Thyroid gland (tissue), 4 donors: ENCODE measurements around the gene RYR2. TPM values are rescaled to one million over a fixed set of nuclear protein-coding genes. Genes with fewer than 3 reads are reported as not detected.

Source experiments
- DNase-seq, 2 donors: peaks; one replicate each; pipeline ENCODE4 v3.0.0-alpha.2; 2019
- H3K27ac ChIP-seq, 3 donors: fragments of 200-600 bp; sonication (generic); 1 replicate in 2 of 3; 2 replicates in 1 of 3; pipeline ENCODE4 v1.5.1; 2016 to 2019; ENCODE audit warnings: mild to moderate bottlenecking in 1 of 3, moderate library complexity in 1 of 3
- H3K27me3 ChIP-seq: fragments of 200-600 bp; sonication (generic); one replicate; pipeline ENCODE4 v1.5.1; 2019
- H3K36me3 ChIP-seq, 2 donors: fragments of 200-600 bp; sonication (generic); one replicate each; pipeline ENCODE4 v1.5.1; 2016 to 2019
- H3K4me1 ChIP-seq, 2 donors: fragments of 200-600 bp; sonication (generic); one replicate each; pipeline ENCODE4 v1.5.1; 2017 to 2019
- H3K4me3 ChIP-seq, 3 donors: fragments of 200-600 bp; sonication (generic); replicated peaks in 1 of 3; 1 replicate in 2 of 3; 2 replicates in 1 of 3; pipeline ENCODE4 v1.5.1; 2016; ENCODE audit warnings: mild to moderate bottlenecking in 1 of 3
- H3K9me3 ChIP-seq: fragments of 200-600 bp; sonication (generic); one replicate; pipeline ENCODE4 v1.5.1; 2017
- CTCF ChIP-seq, 6 experiments: fragments of 200-600 bp in 3 of 6; fragments of 450-650 bp in 3 of 6; sonication (generic) in 3 of 6; IDR thresholded peaks; one replicate each; pipeline ENCODE4 v1.5.1; 2016 to 2019; ENCODE audit warnings: antibody characterized with exemption in 6 of 6, mild to moderate bottlenecking in 2 of 6, inconsistent platforms in 1 of 6, moderate library complexity in 1 of 6
- POLR2A ChIP-seq, 2 donors: fragments of 450-650 bp; IDR thresholded peaks; one replicate each; pipeline ENCODE4 v1.6.1; 2017; ENCODE audit warnings: antibody characterized with exemption in 2 of 2, mild to moderate bottlenecking in 2 of 2, moderate library complexity in 1 of 2
- WGBS, 2 donors: methylation state at CpG; one replicate each; pipeline ENCODE4 v1.1.5; 2017; 5-methylcytosine and 5-hydroxymethylcytosine counted together
- intact Hi-C: fragments of 100-400 bp; cut with DNase I; formaldehyde crosslinking; loops from one replicate; pipeline ENCODE4 v1.15.1; 2023
- total RNA-seq, 4 donors: library from RNA; depleted of rRNA; stranded (reverse); fragments of >200 nt; gene quantifications; one replicate each; pipeline ENCODE4 v1.2.3, GENCODE V29; 2016

Gene RYR2
- total RNA-seq, 4 donors from 2014 or later = 6.6 to 31.8 (median 28.2) TPM

GRCh38 chr1:237007147-237007881 lies 34.7 kb upstream of the RYR2 start:
- peaks cover 7 to 18% of the 10 kb centered on the region in 2 donors for H3K4me1 ChIP-seq
- DNase-seq = no peak
- TF ChIP-seq CTCF (IDR thresholded peaks at IDR 0.05) (no peak), POLR2A (IDR thresholded peaks at IDR 0.05) (no peak)
- H3K27me3 ChIP-seq = no peaks in the 10 kb centered on the region
- no peak overlapping the region for H3K4me3 ChIP-seq
- no peak overlapping the region for H3K27ac ChIP-seq
- intact Hi-C loops = no loop called here
- 75 to 78% methylated on average over 14 of the region's 14 CpGs for WGBS, 2 donors
- no peaks in the 10 kb centered on the region for H3K36me3 ChIP-seq
- H3K9me3 ChIP-seq = no peaks in the 10 kb centered on the region

- 95 to 98% methylated on average over 4 of the region's 4 CpGs for WGBS, 2 donors
- no peak overlapping the region for H3K27ac ChIP-seq
- intact Hi-C loops = no loop called here
Measured at GRCh38 chr1:237009611-237010010, 32.4 kb upstream of the RYR2 start.

GRCh38 chr1:237011432-237011831 lies 30.6 kb upstream of the RYR2 start:
- Histone ChIP-seq H3K27ac (peak overlapping the region in 2 of 3 donors; percentile 72), H3K9me3 (no peaks in the 10 kb centered on the region), H3K4me3 (no peak overlapping the region), H3K4me1 (peaks cover 12 to 27% of the 10 kb centered on the region in 2 donors), H3K27me3 (no peaks in the 10 kb centered on the region), H3K36me3 (no peaks in the 10 kb centered on the region)
- TF ChIP-seq POLR2A (IDR thresholded peaks at IDR 0.05) (no peak), CTCF (IDR thresholded peaks at IDR 0.05) (no peak)
- WGBS, 2 donors = 67 to 74% methylated on average over 3 of the region's 3 CpGs
- intact Hi-C loops = no loop called here
- DNase-seq = no peak

More at GRCh38 chr1:237009611-237010010, 32.4 kb upstream of the RYR2 start:
- Histone ChIP-seq H3K27me3 (no peaks in the 10 kb centered on the region), H3K4me1 (peaks cover 12 to 27% of the 10 kb centered on the region in 2 donors), H3K9me3 (no peaks in the 10 kb centered on the region), H3K4me3 (no peak overlapping the region), H3K36me3 (no peaks in the 10 kb centered on the region)
- TF ChIP-seq CTCF (IDR thresholded peaks at IDR 0.05) = no peak
- no peak for TF ChIP-seq POLR2A (IDR thresholded peaks at IDR 0.05)
- no peak for DNase-seq

- Histone ChIP-seq H3K9me3 (no peaks in the 10 kb centered on the region), H3K36me3 (no peaks in the 10 kb centered on the region), H3K4me1 (peaks cover 12 to 27% of the 10 kb centered on the region in 2 donors), H3K27me3 (no peaks in the 10 kb centered on the region), H3K4me3 (no peak overlapping the region), H3K27ac (peak overlapping the region; percentile 72 to 76 (median 72))
- intact Hi-C loops = no loop called here
- DNase-seq = no peak
- 83 to 86% methylated on average over 5 of the region's 5 CpGs for WGBS, 2 donors
- TF ChIP-seq POLR2A (IDR thresholded peaks at IDR 0.05) (no peak), CTCF (IDR thresholded peaks at IDR 0.05) (no peak)
Measured at GRCh38 chr1:237012361-237012760, 29.6 kb upstream of the RYR2 start.

- Histone ChIP-seq H3K4me1 (peaks cover 12 to 27% of the 10 kb centered on the region in 2 donors), H3K36me3 (no peaks in the 10 kb centered on the region), H3K27ac (peak overlapping the region; percentile 72 to 76 (median 72)), H3K9me3 (no peaks in the 10 kb centered on the region), H3K4me3 (peak overlapping the region in 1 of 3 donors; percentile 7), H3K27me3 (no peaks in the 10 kb centered on the region)
- DNase-seq = peak; percentile 93 to 94
- 13 to 14% methylated on average over 15 of the region's 15 CpGs for WGBS, 2 donors
- intact Hi-C loops = no loop called here
- TF ChIP-seq POLR2A (IDR thresholded peaks at IDR 0.05) = no peak
- TF ChIP-seq CTCF (IDR thresholded peaks at IDR 0.05) = no peak
Measured at GRCh38 chr1:237012788-237013383, 29.1 kb upstream of the RYR2 start.
